ENCODE results near the gene GNAL.

The GNAL gene

GRCh38 chr18:11757084-11757590 lies 68.1 kb downstream of the GNAL start:
- FAIRE-seq = no peak
- DNase-seq (ENCODE audit: insufficient read length, low spot score) = no peak

- FAIRE-seq = no peak
- DNase-seq (ENCODE audit: insufficient read length, low spot score) = no peak
Observed at GRCh38 chr18:11759456-11759855, 70.4 kb downstream of the GNAL start.

GRCh38 chr18:11760498-11761167 lies 71.6 kb downstream of the GNAL start:
- DNase-seq (ENCODE audit: insufficient read length, low spot score) (no peak), FAIRE-seq (no peak)

GRCh38 chr18:11761553-11761952 lies 72.5 kb downstream of the GNAL start:
- DNase-seq (ENCODE audit: insufficient read length, low spot score) = no peak
- FAIRE-seq = no peak

GRCh38 chr18:11762429-11762828 lies 73.4 kb downstream of the GNAL start:
- no peak for FAIRE-seq
- no peak for DNase-seq (ENCODE audit: insufficient read length, low spot score)

- FAIRE-seq (peak; percentile 26), DNase-seq (ENCODE audit: insufficient read length, low spot score) (no peak)
Observed at GRCh38 chr18:11767329-11767728, 78.3 kb downstream of the GNAL start.

GRCh38 chr18:11767935-11768334 lies 78.9 kb downstream of the GNAL start:
- no peak for FAIRE-seq
- peak; percentile 17 for DNase-seq (ENCODE audit: insufficient read length, low spot score)

- DNase-seq (ENCODE audit: insufficient read length, low spot score) (no peak), FAIRE-seq (no peak)
Observed at GRCh38 chr18:11775436-11776174, 86.5 kb downstream of the GNAL start.

- FAIRE-seq = no peak
Observed at GRCh38 chr18:11780042-11780441, 91.0 kb downstream of the GNAL start.

GRCh38 chr18:11783716-11784331 lies 94.8 kb downstream of the GNAL start:
- DNase-seq (ENCODE audit: insufficient read length, low spot score) (no peak), FAIRE-seq (no peak)

More at GRCh38 chr18:11780042-11780441, 91.0 kb downstream of the GNAL start:
- DNase-seq (ENCODE audit: insufficient read length, low spot score) = no peak

GRCh38 chr18:11784674-11785304 lies 95.7 kb downstream of the GNAL start:
- DNase-seq (ENCODE audit: insufficient read length, low spot score) (no peak), FAIRE-seq (no peak)

- FAIRE-seq (no peak), DNase-seq (ENCODE audit: insufficient read length, low spot score) (no peak)
Observed at GRCh38 chr18:11785444-11786055, 96.5 kb downstream of the GNAL start.

GRCh38 chr18:11789716-11790510 lies 100.8 kb downstream of the GNAL start:
- no peak for FAIRE-seq
- no peak for DNase-seq (ENCODE audit: insufficient read length, low spot score)

- FAIRE-seq (no peak), DNase-seq (ENCODE audit: insufficient read length, low spot score) (no peak)
Observed at GRCh38 chr18:11791131-11791530, 102.1 kb downstream of the GNAL start.

GRCh38 chr18:11792632-11793031 lies 103.6 kb downstream of the GNAL start:
- FAIRE-seq (no peak), DNase-seq (ENCODE audit: insufficient read length, low spot score) (no peak)

GRCh38 chr18:11794195-11794594 lies 105.1 kb downstream of the GNAL start:
- FAIRE-seq = no peak
- DNase-seq (ENCODE audit: insufficient read length, low spot score) = no peak

- DNase-seq (ENCODE audit: insufficient read length, low spot score) (no peak), FAIRE-seq (no peak)
Observed at GRCh38 chr18:11795916-11796315, 106.9 kb downstream of the GNAL start.

- FAIRE-seq (no peak), DNase-seq (ENCODE audit: insufficient read length, low spot score) (no peak)
Observed at GRCh38 chr18:11798271-11798670, 109.2 kb downstream of the GNAL start.

- no peak for FAIRE-seq
- no peak for DNase-seq (ENCODE audit: insufficient read length, low spot score)
Observed at GRCh38 chr18:11799066-11799465, 110.0 kb downstream of the GNAL start.
